Central memory CD8-positive, alpha-beta T cell (primary cell): ENCODE measurements around the gene KREMEN1.

Experiments
- ATAC-seq: fragments of 150-1000 bp; cut with Tn5 transposase; replicated peaks from 2 replicates; pipeline ENCODE4 v1.10.0; 2022; ENCODE audit warnings: mild to moderate bottlenecking, moderate FRiP score, moderate number of reproducible peaks; ENCODE audit not compliant: poor library complexity, severe bottlenecking; ENCODE audit errors: extremely low read depth
- DNase-seq, 2 donors: peaks; one replicate each; pipeline ENCODE4 v3.0.0; 2021; ENCODE audit warnings: low spot score in 2 of 2
- H3K27ac Mint-ChIP-seq: one replicate; pipeline ENCODE4 v1.8.0; 2022; ENCODE audit warnings: low read depth, mild to moderate bottlenecking, moderate library complexity, mixed read lengths
- H3K27me3 Mint-ChIP-seq: one replicate; pipeline ENCODE4 v1.8.0; 2022; ENCODE audit warnings: mixed read lengths
- H3K36me3 Mint-ChIP-seq: one replicate; pipeline ENCODE4 v1.8.0; 2022; ENCODE audit warnings: mild to moderate bottlenecking, moderate library complexity, mixed read lengths; ENCODE audit not compliant: insufficient read depth
- H3K4me1 Mint-ChIP-seq: one replicate; pipeline ENCODE4 v1.8.0; 2022; ENCODE audit warnings: mixed read lengths
- H3K4me3 Mint-ChIP-seq: one replicate; pipeline ENCODE4 v1.8.0; 2022; ENCODE audit warnings: mild to moderate bottlenecking, moderate library complexity, mixed read lengths
- H3K9me3 Mint-ChIP-seq: one replicate; pipeline ENCODE4 v1.8.0; 2022; ENCODE audit warnings: mixed read lengths

The KREMEN1 gene

DNA sequence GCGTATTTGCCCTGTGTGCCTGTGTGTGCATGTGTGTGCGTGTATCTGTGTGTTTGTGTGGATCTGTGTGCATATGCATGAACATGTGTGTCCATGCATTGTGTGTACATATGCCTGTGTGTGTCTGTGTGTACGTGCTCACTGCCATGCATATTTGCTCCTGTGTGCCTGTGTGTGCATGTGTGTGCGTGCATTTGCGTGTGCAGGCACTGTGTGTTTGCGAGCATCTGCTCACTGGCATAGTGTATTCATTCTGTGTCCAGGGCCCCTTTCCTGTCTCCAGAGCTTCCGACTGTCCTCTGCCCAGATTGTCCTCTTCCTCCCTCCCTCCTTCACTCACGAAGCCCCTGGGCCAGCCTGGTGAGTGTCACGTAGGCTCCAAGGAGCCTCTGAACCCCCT is 138.6 kb downstream of the KREMEN1 start:
- no peak overlapping the region for H3K4me3 Mint-ChIP-seq
- H3K9me3 Mint-ChIP-seq: no peaks in the 10 kb centered on the region
- peaks cover 2% of the 10 kb centered on the region for H3K4me1 Mint-ChIP-seq
- peaks cover 4% of the 10 kb centered on the region for H3K27me3 Mint-ChIP-seq
- no peaks in the 10 kb centered on the region for H3K36me3 Mint-ChIP-seq
- H3K27ac Mint-ChIP-seq: no peak overlapping the region
- no peak for DNase-seq
- no peak for ATAC-seq

DNA sequence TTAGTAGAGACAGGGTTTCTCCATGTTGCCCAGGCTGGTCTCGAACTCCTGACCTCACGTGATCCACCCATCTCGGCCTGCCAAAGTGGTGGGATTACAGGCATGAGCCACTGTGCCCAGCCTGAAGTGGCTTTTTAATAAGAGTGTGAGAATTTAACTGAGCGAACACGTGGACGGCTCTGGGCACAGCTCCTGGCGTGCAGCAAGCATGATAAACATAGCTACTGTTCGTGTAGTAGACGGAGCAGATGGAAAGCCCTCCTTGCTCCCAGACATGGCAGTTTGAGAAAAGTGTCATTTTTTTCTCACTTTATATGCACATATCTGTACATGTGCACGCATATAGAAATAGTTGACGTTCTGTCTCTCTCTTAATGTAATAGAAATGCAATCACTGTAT is 139.9 kb downstream of the KREMEN1 start:
- H3K4me1 Mint-ChIP-seq: no peaks in the 10 kb centered on the region
- DNase-seq (no peak), ATAC-seq (no peak)
- H3K36me3 Mint-ChIP-seq: no peaks in the 10 kb centered on the region
- no peaks in the 10 kb centered on the region for H3K27me3 Mint-ChIP-seq
- no peak overlapping the region for H3K27ac Mint-ChIP-seq
- H3K4me3 Mint-ChIP-seq: no peak overlapping the region
- no peaks in the 10 kb centered on the region for H3K9me3 Mint-ChIP-seq

DNA sequence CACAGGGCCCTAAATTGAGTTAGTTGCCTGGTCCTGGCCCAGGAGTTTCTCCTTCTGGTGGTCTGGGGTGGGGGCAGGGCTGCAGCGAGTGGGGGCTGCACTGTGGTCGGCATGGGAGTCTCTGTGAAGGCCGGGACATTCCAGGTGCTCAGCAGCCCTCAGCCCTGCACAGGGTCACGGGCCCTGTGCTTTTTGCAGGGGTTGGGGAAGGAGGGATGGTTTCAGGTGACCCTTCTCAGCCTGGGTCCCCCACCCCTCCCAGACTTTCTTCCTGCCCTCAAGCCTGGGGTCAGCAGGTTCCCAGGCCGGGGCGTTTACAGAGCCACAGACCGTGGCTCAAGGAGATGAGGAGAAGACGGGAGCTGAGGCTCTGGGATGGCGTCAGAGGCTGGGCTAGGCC is 140.7 kb downstream of the KREMEN1 start:
- H3K9me3 Mint-ChIP-seq: no peaks in the 10 kb centered on the region
- no peak overlapping the region for H3K27ac Mint-ChIP-seq
- H3K4me1 Mint-ChIP-seq: no peaks in the 10 kb centered on the region
- no peak overlapping the region for H3K4me3 Mint-ChIP-seq
- ATAC-seq (no peak), DNase-seq (no peak)
- no peaks in the 10 kb centered on the region for H3K27me3 Mint-ChIP-seq
- no peaks in the 10 kb centered on the region for H3K36me3 Mint-ChIP-seq

DNA sequence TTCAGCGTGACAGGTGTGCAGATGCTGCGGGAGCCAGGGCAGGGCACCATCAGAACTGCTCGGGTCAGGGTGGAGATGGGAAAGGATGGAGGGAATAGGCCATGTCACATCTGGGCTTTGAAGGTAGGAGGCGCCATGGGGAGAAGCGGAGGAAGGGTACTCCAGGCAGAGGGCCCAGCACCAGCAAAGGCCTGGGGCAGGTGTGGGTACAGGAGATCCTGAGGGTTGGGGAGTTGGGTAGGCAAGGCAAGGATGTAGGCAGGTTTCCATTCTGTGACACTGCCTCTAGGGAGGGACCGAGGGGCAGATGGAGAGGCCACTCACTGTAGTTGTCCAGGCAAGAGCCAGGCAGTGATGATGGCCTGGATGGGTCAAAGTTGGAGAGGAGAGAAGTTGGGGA is 141.4 kb downstream of the KREMEN1 start:
- Mint-ChIP-seq H3K4me1 (no peaks in the 10 kb centered on the region), H3K27me3 (no peaks in the 10 kb centered on the region), H3K9me3 (no peaks in the 10 kb centered on the region), H3K27ac (no peak overlapping the region), H3K4me3 (no peak overlapping the region), H3K36me3 (no peaks in the 10 kb centered on the region)
- no peak for DNase-seq
- ATAC-seq: no peak

DNA sequence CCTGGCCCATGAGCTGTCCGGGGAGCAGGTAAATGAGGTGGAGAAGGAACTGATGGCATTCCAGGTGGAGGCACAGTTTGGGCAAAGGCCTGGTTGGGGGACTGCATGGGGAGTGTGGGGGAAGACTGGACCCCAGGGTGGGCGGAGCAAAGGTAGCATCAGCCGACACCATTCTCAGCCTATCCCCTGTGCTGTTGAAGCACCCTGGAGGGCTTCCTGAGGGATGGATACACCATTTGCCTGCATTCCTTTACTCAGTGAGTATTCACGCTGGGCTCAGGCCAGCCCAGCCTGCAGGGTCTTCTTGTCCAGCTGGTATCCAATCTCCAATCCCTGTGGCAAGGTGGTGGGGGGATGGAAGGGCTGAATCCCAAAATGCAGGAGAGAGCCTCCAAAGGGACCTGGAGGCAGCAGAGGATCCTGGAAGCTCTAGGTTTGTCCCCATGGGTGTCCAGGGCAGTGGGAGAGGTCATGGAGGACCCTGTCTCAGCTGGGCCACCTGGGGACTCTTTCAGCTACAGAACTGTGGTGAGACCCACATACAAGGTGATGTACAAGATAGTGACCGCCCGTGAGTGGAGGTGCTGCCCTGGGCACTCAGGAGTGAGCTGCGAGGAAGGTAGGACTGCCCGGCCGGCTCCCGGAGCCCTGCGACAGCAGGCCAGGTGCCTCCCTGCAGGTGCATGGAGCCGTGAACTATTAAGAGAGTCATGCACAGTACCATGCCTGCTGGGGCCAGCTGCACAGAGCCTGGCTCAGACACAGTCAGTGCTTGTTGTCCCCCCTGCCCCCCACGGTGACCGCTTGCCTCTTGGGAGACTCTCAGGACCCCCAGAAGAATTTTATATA is 142.4 kb downstream of the KREMEN1 start:
- Mint-ChIP-seq H3K36me3 (no peaks in the 10 kb centered on the region), H3K27me3 (no peaks in the 10 kb centered on the region), H3K27ac (no peak overlapping the region)

DNA sequence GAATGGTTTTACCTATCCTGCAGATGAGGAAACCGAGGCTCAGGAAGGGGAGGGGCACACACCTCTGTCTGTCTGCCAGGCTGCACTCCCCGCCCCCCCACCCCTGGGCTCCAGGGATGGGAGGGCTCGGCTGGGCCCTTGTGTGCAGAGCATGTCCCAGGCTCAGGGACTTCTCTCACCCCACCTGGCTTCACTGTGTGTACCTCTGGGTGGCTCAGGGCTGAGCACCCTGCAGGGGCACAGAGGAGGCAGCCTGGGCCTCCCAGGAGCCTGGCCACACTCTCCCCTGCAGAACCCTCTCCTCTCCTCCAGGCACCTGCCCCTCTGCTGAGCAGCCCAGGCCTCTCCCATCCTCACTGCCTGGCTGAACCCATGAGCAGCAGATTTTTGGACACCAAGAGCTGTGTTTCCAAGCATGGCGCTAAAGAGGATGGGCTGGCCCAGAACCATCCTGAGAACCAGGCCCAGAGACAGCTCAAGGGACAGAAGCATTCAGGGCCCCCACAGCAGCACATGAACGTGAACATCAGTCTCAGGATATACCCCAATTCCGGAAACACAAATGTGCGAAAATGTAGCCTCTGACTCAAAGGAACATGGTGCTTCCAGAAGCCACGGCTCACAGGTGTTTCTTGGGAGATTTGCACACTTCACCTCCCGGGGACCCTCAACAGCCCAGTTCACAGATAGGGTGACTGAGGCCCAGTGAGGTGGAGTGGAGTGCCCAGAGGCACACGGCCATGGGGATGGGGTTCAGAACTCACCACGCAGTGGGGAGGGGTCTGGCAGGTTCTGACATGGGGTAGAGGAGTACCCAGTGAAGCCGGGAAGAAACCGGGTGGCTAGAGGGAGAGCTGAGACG is 143.4 kb downstream of the KREMEN1 start:
- no peak for ATAC-seq
- H3K27me3 Mint-ChIP-seq: no peaks in the 10 kb centered on the region
- no peaks in the 10 kb centered on the region for H3K9me3 Mint-ChIP-seq
- no peaks in the 10 kb centered on the region for H3K36me3 Mint-ChIP-seq
- H3K4me1 Mint-ChIP-seq: no peaks in the 10 kb centered on the region
- H3K4me3 Mint-ChIP-seq: no peak overlapping the region
- no peak overlapping the region for H3K27ac Mint-ChIP-seq
- no peak for DNase-seq

More for the DNA sequence above, 142.4 kb downstream of the KREMEN1 start:
- DNase-seq: no peak
- Mint-ChIP-seq H3K9me3 (no peaks in the 10 kb centered on the region), H3K4me3 (no peak overlapping the region), H3K4me1 (no peaks in the 10 kb centered on the region)
- no peak for ATAC-seq

DNA sequence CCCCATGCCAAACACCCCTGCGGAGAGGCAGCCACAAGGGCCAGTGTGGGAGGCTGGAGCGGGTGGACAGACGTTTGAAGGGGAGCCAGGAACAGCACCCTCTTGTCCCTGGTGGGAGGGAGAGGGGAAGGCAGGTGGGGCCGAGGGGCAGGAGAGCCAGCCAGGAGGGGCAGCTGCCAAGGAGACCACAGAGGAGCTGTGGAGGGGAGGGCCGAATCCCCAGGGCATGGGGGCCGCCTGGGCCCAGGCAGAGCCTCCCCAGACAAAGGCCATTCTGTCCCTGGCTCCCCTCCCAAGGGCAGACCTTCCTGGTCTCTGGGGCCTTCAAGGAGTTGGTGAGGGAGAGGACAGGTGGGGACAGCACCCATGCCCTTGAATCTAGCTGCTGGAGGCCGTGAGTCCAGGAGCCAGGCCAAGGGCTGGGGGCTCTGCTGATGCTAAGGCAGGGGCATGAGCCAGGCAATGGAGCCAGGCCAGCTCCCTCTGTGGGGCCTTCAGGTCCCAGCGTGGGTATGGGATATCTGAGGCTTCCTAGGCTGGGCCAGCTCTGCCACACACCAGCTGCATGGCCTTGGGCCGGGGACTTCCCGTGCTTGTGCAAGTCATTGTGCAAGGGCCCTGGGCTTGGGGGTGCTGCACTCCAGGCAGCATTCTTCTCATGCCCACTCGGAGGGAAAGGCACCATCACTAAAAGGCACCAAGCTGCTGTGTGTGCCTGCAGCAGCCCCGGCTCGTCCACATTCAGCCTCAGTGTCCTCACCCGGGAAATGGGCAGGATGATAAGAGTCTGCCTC is 144.2 kb downstream of the KREMEN1 start:
- no peaks in the 10 kb centered on the region for H3K27me3 Mint-ChIP-seq
- H3K9me3 Mint-ChIP-seq: no peaks in the 10 kb centered on the region
- DNase-seq: no peak
- H3K27ac Mint-ChIP-seq: no peak overlapping the region
- H3K4me3 Mint-ChIP-seq: no peak overlapping the region
- no peaks in the 10 kb centered on the region for H3K4me1 Mint-ChIP-seq
- no peaks in the 10 kb centered on the region for H3K36me3 Mint-ChIP-seq
- no peak for ATAC-seq
